IMR-90 (cell line): ENCODE data around the gene PIAS1. TPM values are rescaled to one million over a fixed set of nuclear protein-coding genes. Genes with fewer than 3 reads are reported as not detected.

ENCODE experiments used
- ATAC-seq: fragments of 200-7000 bp; cut with Tn5 transposase; 2 replicates; pipeline ENCODE4 v1.9.1; 2020; ENCODE audit warnings: low read depth, mild to moderate bottlenecking, moderate library complexity
- BruUV-seq: library from RNA; stranded (reverse); fragments of 400-500 nt; replicated peaks from 2 replicates; lab custom pipeline; 2021; lab: Mats Ljungman, UMichigan
- CTCF ChIA-PET: fragments of 300-600 bp; formaldehyde crosslinking; extraction: SDS; loops from one replicate; lab custom pipeline; 2021; ENCODE audit warnings: antibody characterized with exemption; lab: Yijun Ruan, JAX
- POLR2A ChIA-PET: fragments of 300-600 bp; sonication (Branson Sonifier 250); formaldehyde crosslinking; loops from one replicate; lab custom pipeline; 2022; ENCODE audit warnings: antibody characterized with exemption; ENCODE audit not compliant: unreplicated experiment; lab: Charles Lee
- DNase-seq: peaks from one replicate; pipeline ENCODE4 v3.0.0; 2013
- H2AFZ ChIP-seq: replicated peaks from 2 replicates; pipeline ENCODE3; 2013; ENCODE audit warnings: low read length, mild to moderate bottlenecking; ENCODE audit not compliant: poor library complexity
- H2AK5ac ChIP-seq: 2 replicates; pipeline ENCODE4 v1.6.1; 2013; ENCODE audit warnings: low read depth, low read length, inconsistent platforms
- H2AK9ac ChIP-seq: replicated peaks from 2 replicates; pipeline ENCODE3; 2013; ENCODE audit warnings: mild to moderate bottlenecking, low read depth, low read length, moderate library complexity; ENCODE audit not compliant: poor library complexity
- H2BK120ac ChIP-seq: 2 replicates; pipeline ENCODE4 v1.6.1; 2013; ENCODE audit warnings: low read depth, low read length, inconsistent platforms
- H2BK15ac ChIP-seq: 3 replicates; pipeline ENCODE4 v1.6.1; 2013; ENCODE audit warnings: low read depth, low read length, inconsistent platforms
- H2BK20ac ChIP-seq: 2 replicates; pipeline ENCODE4 v1.6.1; 2013; ENCODE audit warnings: low read depth, mild to moderate bottlenecking, inconsistent platforms, low read length, moderate library complexity
- H2BK5ac ChIP-seq: 2 replicates; pipeline ENCODE4 v1.6.1; 2013; ENCODE audit warnings: mild to moderate bottlenecking, low read depth, low read length, inconsistent platforms; ENCODE audit not compliant: poor library complexity, severe bottlenecking
- H3K14ac ChIP-seq: replicated peaks from 2 replicates; pipeline ENCODE4 v1.6.1; 2013; ENCODE audit warnings: low read depth, low read length, inconsistent platforms
- H3K18ac ChIP-seq: 2 replicates; pipeline ENCODE4 v1.6.1; 2013; ENCODE audit warnings: low read depth, low read length, control low read depth
- H3K23ac ChIP-seq: 2 replicates; pipeline ENCODE4 v1.6.1; 2013; ENCODE audit warnings: low read depth, low read length, inconsistent platforms
- H3K27ac ChIP-seq: 2 replicates; pipeline ENCODE4 v1.5.1; 2013; ENCODE audit warnings: mild to moderate bottlenecking, control low read depth, low read length; ENCODE audit not compliant: insufficient read depth
- H3K27me3 ChIP-seq: 2 replicates; pipeline ENCODE4 v1.6.1; 2013; ENCODE audit warnings: low read length; ENCODE audit not compliant: control insufficient read depth, insufficient read depth
- H3K36me3 ChIP-seq: 2 replicates; pipeline ENCODE4 v1.6.1; 2013; ENCODE audit warnings: low read length, mixed read lengths; ENCODE audit not compliant: control insufficient read depth, insufficient read depth
- H3K4ac ChIP-seq: 2 replicates; pipeline ENCODE4 v1.6.1; 2013; ENCODE audit warnings: low read depth, low read length, inconsistent platforms
- H3K4me1 ChIP-seq: 2 replicates; pipeline ENCODE4 v1.6.1; 2013; ENCODE audit warnings: low read length, mixed read lengths; ENCODE audit not compliant: control insufficient read depth, insufficient read depth
- H3K4me2 ChIP-seq: 2 replicates; pipeline ENCODE4 v1.6.1; 2013; ENCODE audit warnings: low read depth, mild to moderate bottlenecking, control low read depth, low read length, moderate library complexity
- H3K4me3 ChIP-seq: 2 replicates; pipeline ENCODE4 v1.5.1; 2013; ENCODE audit warnings: low read depth, mild to moderate bottlenecking, control low read depth, low read length, moderate library complexity; ENCODE audit not compliant: insufficient read depth
- H3K56ac ChIP-seq: 2 replicates; pipeline ENCODE4 v1.6.1; 2013; ENCODE audit warnings: low read length, inconsistent platforms; ENCODE audit not compliant: insufficient read depth; ENCODE audit errors: extremely low read depth
- H3K79me1 ChIP-seq, 2 experiments: 2 replicates each; pipeline ENCODE4 v1.6.1; 2013; ENCODE audit warnings: low read length in 2 of 2, inconsistent platforms in 1 of 2, low read depth in 1 of 2
- H3K9ac ChIP-seq: 2 replicates; pipeline ENCODE4 v1.6.1; 2013; ENCODE audit warnings: low read depth, low read length, control low read depth
- H3K9me1 ChIP-seq: 2 replicates; pipeline ENCODE4 v1.6.1; 2013; ENCODE audit warnings: low read length, inconsistent platforms; ENCODE audit not compliant: insufficient read depth
- H3K9me3 ChIP-seq: 2 replicates; pipeline ENCODE4 v1.6.1; 2013; ENCODE audit warnings: low read length; ENCODE audit not compliant: control insufficient read depth, insufficient read depth
- H4K20me1 ChIP-seq: 2 replicates; pipeline ENCODE4 v1.6.1; 2013; ENCODE audit warnings: low read length, inconsistent platforms; ENCODE audit not compliant: insufficient read depth
- H4K5ac ChIP-seq: 2 replicates; pipeline ENCODE4 v1.6.1; 2013; ENCODE audit warnings: mild to moderate bottlenecking, low read depth, low read length, control low read depth
- H4K8ac ChIP-seq, 2 experiments: 2 replicates each; pipeline ENCODE4 v1.6.1; 2013; ENCODE audit warnings: low read depth in 2 of 2, low read length in 2 of 2, control low read depth in 1 of 2, inconsistent platforms in 1 of 2
- H4K91ac ChIP-seq: 2 replicates; pipeline ENCODE4 v1.6.1; 2013; ENCODE audit warnings: low read depth, low read length, inconsistent platforms; ENCODE audit not compliant: insufficient read depth
- CTCF ChIP-seq: conservative IDR thresholded peaks from 2 replicates; pipeline ENCODE4 v1.5.1; 2012; ENCODE audit warnings: mild to moderate bottlenecking, low read depth, low read length, improper control_type of control experiment
- FOS ChIP-seq: fragments of 150-350 bp; IDR thresholded peaks from 2 replicates; pipeline ENCODE4 v1.6.1; 2016; ENCODE audit warnings: low read depth, low read length
- MAFK ChIP-seq: IDR thresholded peaks from 2 replicates; pipeline ENCODE4 v1.6.1; 2012; ENCODE audit warnings: low read depth, low read length, improper control_type of control experiment
- NFE2L2 ChIP-seq: fragments of 150-350 bp; IDR thresholded peaks from 2 replicates; pipeline ENCODE4 v1.6.1; 2016; ENCODE audit warnings: low read depth, mild to moderate bottlenecking, low read length
- RAD21 ChIP-seq: IDR thresholded peaks from 2 replicates; pipeline ENCODE4 v1.6.1; 2012; ENCODE audit warnings: low read length, improper control_type of control experiment
- RCOR1 ChIP-seq: IDR thresholded peaks from 2 replicates; pipeline ENCODE4 v1.6.1; 2012; ENCODE audit warnings: mild to moderate bottlenecking, low read length, improper control_type of control experiment; ENCODE audit not compliant: insufficient replicate concordance
- SMC3 ChIP-seq: fragments of 150-350 bp; IDR thresholded peaks from 2 replicates; pipeline ENCODE4 v1.6.1; 2016; ENCODE audit warnings: low read depth, mild to moderate bottlenecking, antibody characterized with exemption, low read length, moderate library complexity
- WGBS, 2 experiments: methylation state at CpG; one replicate each; pipeline versions ENCODE4 v1.1.5 to v1.1.7; 2013; ENCODE audit warnings: missing lambda C conversion rate in 2 of 2; ENCODE audit not compliant: insufficient read length in 1 of 2; ENCODE audit errors: extremely low coverage in 2 of 2; 5-methylcytosine and 5-hydroxymethylcytosine counted together
- dilution Hi-C: fragments of 300-500 bp; cut with HindIII; formaldehyde crosslinking; loops from one replicate; pipeline ENCODE4 v1.14.3; 2018; ENCODE audit warnings: low sequenced_read_pairs; ENCODE audit not compliant: unreplicated experiment
- in situ Hi-C: fragments of 300-500 bp; cut with MboI; formaldehyde crosslinking; loops from 3 replicates; pipeline ENCODE4 v1.14.3; 2019; ENCODE audit warnings: low sequenced_read_pairs, inconsistent platforms, mixed read lengths
- intact Hi-C: fragments of 100-400 bp; cut with micrococcal nuclease; formaldehyde crosslinking; loops from 2 replicates; pipeline ENCODE4 v1.10.0; 2022
- polyA plus RNA-seq, 3 experiments: library from polyadenylated mRNA; depleted of rRNA; stranded (reverse); fragments of >200 nt; gene quantifications; 2 replicates each; pipeline ENCODE4 v1.2.3, GENCODE V29; 2012; ENCODE audit warnings: low replicate concordance in 1 of 3
- total RNA-seq: library from RNA; depleted of rRNA; stranded (reverse); fragments of >200 nt; gene quantifications from 2 replicates; pipeline ENCODE4 v1.2.3, GENCODE V29; 2012

The PIAS1 gene
- total and polyA plus RNA-seq, 2 of the 4 experiments (the other 2 are of a cell fraction) = 20.0 to 63.6 TPM

- no CpG with 5 or more reads among the region's 3 CpGs for WGBS, 2 experiments
- Histone ChIP-seq H3K56ac (no peak overlapping the region), H3K14ac (no peak overlapping the region), H3K27me3 (no peaks in the 10 kb centered on the region), H2BK20ac (no peak overlapping the region), H4K91ac (no peak overlapping the region), H3K27ac (no peak overlapping the region), H4K8ac (no peak overlapping the region), H3K9me1 (no peaks in the 10 kb centered on the region), H3K79me1 (peaks cover 11 to 55% of the 10 kb centered on the region in 2 experiments; a peak in 3 of 4 replicates), H3K4me1 (no peaks in the 10 kb centered on the region), H2BK5ac (no peak overlapping the region), H2AK9ac (no peak overlapping the region), H3K4me3 (no peak overlapping the region), H3K9me3 (no peaks in the 10 kb centered on the region), H2BK15ac (no peak overlapping the region), H4K20me1 (peaks cover 7% of the 10 kb centered on the region), H2AK5ac (no peak overlapping the region), H2BK120ac (no peak overlapping the region), H3K4ac (no peak overlapping the region), H3K9ac (no peak overlapping the region), H3K23ac (no peak overlapping the region), H3K4me2 (no peak overlapping the region), H3K18ac (no peak overlapping the region), H3K36me3 (peaks cover 14% of the 10 kb centered on the region), H2AFZ (no peak overlapping the region), H4K5ac (no peak overlapping the region)
- DNase-seq = no peak
- POLR2A ChIA-PET = no interaction called here
- in situ Hi-C loops = no loop called here
- CTCF ChIA-PET = no interaction called here
- TF ChIP-seq MAFK (no peak), RCOR1 (no peak), SMC3 (no peak), CTCF (no peak), RAD21 (no peak), NFE2L2 (no peak), FOS (no peak)
- intact Hi-C loops = no loop called here
- no peak for ATAC-seq
- dilution Hi-C loops = no loop called here
- BruUV-seq = no TSS peak
These were observed 37.6 kb downstream of the PIAS1 start for GRCh38 chr15:68091743-68092142.
